Measurements from ENCODE around the gene C2orf76. TPM values are rescaled to one million over a fixed set of nuclear protein-coding genes. Genes with fewer than 3 reads are reported as not detected.

The C2orf76 gene
- total and polyA plus RNA-seq, 7 donors = 4.1 to 9.3 (median 7.1) TPM

DNA sequence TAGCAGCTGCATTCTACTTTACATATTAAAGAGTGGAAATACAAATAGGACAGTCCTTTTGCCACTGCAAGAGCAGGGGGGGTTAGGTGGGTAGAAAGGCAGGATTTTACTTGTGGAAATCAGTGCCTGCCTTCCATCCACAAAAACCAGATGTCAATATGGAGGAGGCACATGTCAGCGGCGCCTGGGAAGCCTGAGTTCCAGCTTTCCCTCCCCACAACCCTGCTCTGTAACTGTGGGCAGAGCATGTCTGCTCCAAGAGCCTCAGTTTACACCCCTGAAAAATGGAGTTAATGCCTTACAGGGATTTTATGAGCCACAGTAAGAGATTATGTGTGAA lies 110.1 kb downstream of the C2orf76 start:
- DNase-seq (no peak), ATAC-seq (no peak)
- Histone ChIP-seq H3K9me3 (no peaks in the 10 kb centered on the region), H3K36me3 (ENCODE audit: insufficient read depth in 1 of 2, low read depth in 1 of 2) (peaks cover 2 to 56% of the 10 kb centered on the region in 2 donors), H3K4me1 (peaks cover 23% of the 10 kb centered on the region), H3K27me3 (ENCODE audit: insufficient read depth in 3 of 3, low read length in 2 of 3) (no peaks in the 10 kb centered on the region), H3K4me3 (no peak overlapping the region), H3K27ac (no peak overlapping the region)
- TF ChIP-seq, protein P1, sequence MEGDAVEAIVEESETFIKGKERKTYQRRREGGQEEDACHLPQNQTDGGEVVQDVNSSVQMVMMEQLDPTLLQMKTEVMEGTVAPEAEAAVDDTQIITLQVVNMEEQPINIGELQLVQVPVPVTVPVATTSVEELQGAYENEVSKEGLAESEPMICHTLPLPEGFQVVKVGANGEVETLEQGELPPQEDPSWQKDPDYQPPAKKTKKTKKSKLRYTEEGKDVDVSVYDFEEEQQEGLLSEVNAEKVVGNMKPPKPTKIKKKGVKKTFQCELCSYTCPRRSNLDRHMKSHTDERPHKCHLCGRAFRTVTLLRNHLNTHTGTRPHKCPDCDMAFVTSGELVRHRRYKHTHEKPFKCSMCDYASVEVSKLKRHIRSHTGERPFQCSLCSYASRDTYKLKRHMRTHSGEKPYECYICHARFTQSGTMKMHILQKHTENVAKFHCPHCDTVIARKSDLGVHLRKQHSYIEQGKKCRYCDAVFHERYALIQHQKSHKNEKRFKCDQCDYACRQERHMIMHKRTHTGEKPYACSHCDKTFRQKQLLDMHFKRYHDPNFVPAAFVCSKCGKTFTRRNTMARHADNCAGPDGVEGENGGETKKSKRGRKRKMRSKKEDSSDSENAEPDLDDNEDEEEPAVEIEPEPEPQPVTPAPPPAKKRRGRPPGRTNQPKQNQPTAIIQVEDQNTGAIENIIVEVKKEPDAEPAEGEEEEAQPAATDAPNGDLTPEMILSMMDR (IDR thresholded peaks at IDR 0.05) = no peak
- intact Hi-C loops (cut with DNase I) = no loop called here
- WGBS, 3 donors = 83 to 89% (median 86%) methylated on average over 2 of the region's 2 CpGs

- DNase-seq (no peak), ATAC-seq (no peak)
- WGBS, 3 donors = 51 to 60% (median 59%) methylated on average over 12 of the region's 12 CpGs
- H3K4me3 ChIP-seq = no peak overlapping the region
- H3K9me3 ChIP-seq = no peaks in the 10 kb centered on the region
- no peaks in the 10 kb centered on the region for H3K27me3 ChIP-seq (ENCODE audit: insufficient read depth in 3 of 3, low read length in 2 of 3)
- no peak overlapping the region for H3K27ac ChIP-seq
- peaks cover 27% of the 10 kb centered on the region for H3K4me1 ChIP-seq
- TF ChIP-seq, protein P1 (IDR thresholded peaks at IDR 0.05) = no peak
- peaks cover 2 to 56% of the 10 kb centered on the region in 2 donors for H3K36me3 ChIP-seq (ENCODE audit: insufficient read depth in 1 of 2, low read depth in 1 of 2)
- intact Hi-C loops (cut with DNase I) = no loop called here
Observed at GRCh38 chr2:119255760-119256581, 110.7 kb downstream of the C2orf76 start.

DNA sequence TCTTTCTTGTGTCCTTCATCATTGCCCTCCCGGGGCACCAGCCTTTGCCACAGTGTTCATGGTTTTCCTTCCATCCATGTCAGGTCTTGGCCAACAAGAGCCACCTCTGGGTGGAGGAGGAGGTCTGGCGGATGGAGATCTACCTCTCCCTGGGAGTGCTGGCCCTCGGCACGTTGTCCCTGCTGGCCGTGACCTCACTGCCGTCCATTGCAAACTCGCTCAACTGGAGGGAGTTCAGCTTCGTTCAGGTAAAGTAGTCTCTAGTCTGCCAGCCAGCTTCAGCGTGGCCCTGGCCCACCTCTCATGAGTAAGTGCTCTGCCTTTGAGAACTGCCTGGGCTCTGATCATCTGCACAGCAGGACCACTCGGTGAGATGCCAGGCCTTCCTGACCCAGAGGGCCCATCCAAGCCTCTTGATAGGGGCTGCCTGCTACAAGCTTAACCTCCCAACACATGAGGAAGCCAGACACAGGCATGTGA lies 112.0 kb downstream of the C2orf76 start:
- H3K27me3 ChIP-seq (ENCODE audit: insufficient read depth in 3 of 3, low read length in 2 of 3) = no peaks in the 10 kb centered on the region
- intact Hi-C loops (cut with DNase I) = no loop called here
- no peak for DNase-seq
- 92 to 96% (median 94%) methylated on average over 10 of the region's 10 CpGs for WGBS, 3 donors
- H3K4me1 ChIP-seq = peaks cover 27% of the 10 kb centered on the region
- H3K4me3 ChIP-seq = no peak overlapping the region
- TF ChIP-seq, protein P1 (IDR thresholded peaks at IDR 0.05) = no peak
- peaks cover 2 to 70% of the 10 kb centered on the region in 2 donors for H3K36me3 ChIP-seq (ENCODE audit: insufficient read depth in 1 of 2, low read depth in 1 of 2)
- H3K27ac ChIP-seq = no peak overlapping the region
- no peak for ATAC-seq
- H3K9me3 ChIP-seq = no peaks in the 10 kb centered on the region

GRCh38 chr2:119253760-119254600 lies 112.7 kb downstream of the C2orf76 start:
- peaks cover 2 to 76% of the 10 kb centered on the region in 2 donors for H3K36me3 ChIP-seq (ENCODE audit: insufficient read depth in 1 of 2, low read depth in 1 of 2)
- no peaks in the 10 kb centered on the region for H3K9me3 ChIP-seq
- no peak overlapping the region for H3K4me3 ChIP-seq
- intact Hi-C loops (cut with DNase I) = no loop called here
- DNase-seq = no peak
- TF ChIP-seq, protein P1 (IDR thresholded peaks at IDR 0.05) = no peak
- no peak for ATAC-seq
- H3K27ac ChIP-seq = peak overlapping the region; percentile 81
- WGBS, 3 donors = 82 to 91% (median 90%) methylated on average over 14 of the region's 14 CpGs
- H3K27me3 ChIP-seq (ENCODE audit: insufficient read depth in 3 of 3, low read length in 2 of 3) = no peaks in the 10 kb centered on the region
- peaks cover 27% of the 10 kb centered on the region for H3K4me1 ChIP-seq
